SU-DHL-6 (cell line): ENCODE results near the gene SEMA5A.

Source experiments
- H2AFZ ChIP-seq: fragments of 200-600 bp; sonication (generic); 2 replicates; pipeline ENCODE4 v1.6.1; 2014; ENCODE audit warnings: low read depth, mild to moderate bottlenecking, moderate library complexity, mixed read lengths, antibody characterized with exemption, low read length; ENCODE audit not compliant: severe bottlenecking
- H3F3A ChIP-seq: fragments of 200-600 bp; shearing (Covaris generic); 2 replicates; pipeline ENCODE4 v1.6.0; 2016; ENCODE audit warnings: antibody characterized with exemption, mild to moderate bottlenecking; ENCODE audit not compliant: insufficient read depth
- H3K27ac ChIP-seq: fragments of 200-600 bp; sonication (generic); 2 replicates; pipeline ENCODE4 v1.5.1; 2016; ENCODE audit warnings: low read depth, mild to moderate bottlenecking, low read length, moderate library complexity, mixed read lengths
- H3K27me3 ChIP-seq: fragments of 200-600 bp; sonication (generic), shearing (Covaris generic); 2 replicates; pipeline ENCODE4 v1.6.0; 2014; ENCODE audit warnings: mild to moderate bottlenecking, low read length
- H3K36me3 ChIP-seq: fragments of 200-600 bp; sonication (generic); 2 replicates; pipeline ENCODE4 v1.6.1; 2014; ENCODE audit warnings: mild to moderate bottlenecking, low read length, mixed read lengths
- H3K4me2 ChIP-seq: fragments of 300-600, 200-600 bp; shearing (Covaris generic), sonication (generic); 2 replicates; pipeline ENCODE4 v1.6.0; 2014; ENCODE audit warnings: low read length, low read depth, mild to moderate bottlenecking; ENCODE audit not compliant: poor library complexity, severe bottlenecking
- H3K4me3 ChIP-seq: fragments of 200-600 bp; sonication (generic); 2 replicates; pipeline ENCODE4 v1.5.1; 2014; ENCODE audit warnings: antibody characterized with exemption, low read length, mild to moderate bottlenecking, mixed read lengths; ENCODE audit not compliant: insufficient read depth, poor library complexity, severe bottlenecking
- H3K79me2 ChIP-seq: fragments of 200-600 bp; sonication (generic); 2 replicates; pipeline ENCODE4 v1.6.1; 2014; ENCODE audit warnings: mild to moderate bottlenecking, low read length, moderate library complexity; ENCODE audit not compliant: insufficient read depth
- H3K9ac ChIP-seq: fragments of 200-600 bp; sonication (generic); 2 replicates; pipeline ENCODE4 v1.7.0; 2014; ENCODE audit warnings: mild to moderate bottlenecking, low read length
- H3K9me2 ChIP-seq: fragments of 200-600 bp; sonication (generic); replicated peaks from 2 replicates; pipeline ENCODE4 v1.6.1; 2014; ENCODE audit warnings: low read length; ENCODE audit not compliant: insufficient read depth
- H3K9me3 ChIP-seq: fragments of 200-600 bp; sonication (generic); 2 replicates; pipeline ENCODE4 v1.6.1; 2014; ENCODE audit warnings: low read length, mixed read lengths; ENCODE audit not compliant: insufficient read depth
- H4K20me1 ChIP-seq: fragments of 200-600 bp; sonication (generic); 2 replicates; pipeline ENCODE4 v1.6.1; 2014; ENCODE audit warnings: low read depth, mild to moderate bottlenecking, antibody characterized with exemption, low read length, moderate library complexity, mixed read lengths
- CTCF ChIP-seq: fragments of 200-600 bp; sonication (generic); IDR thresholded peaks from one replicate; pipeline ENCODE4 v1.5.1; 2017; ENCODE audit warnings: antibody characterized with exemption, mild to moderate bottlenecking, low read length, moderate library complexity; ENCODE audit not compliant: insufficient read depth, poor library complexity, severe bottlenecking
- EZH2phosphoT487 ChIP-seq: fragments of 200-600 bp; sonication (generic), shearing (Covaris generic); conservative IDR thresholded peaks from 2 replicates; pipeline ENCODE4 v1.6.1; 2018; ENCODE audit warnings: mild to moderate bottlenecking, antibody characterized with exemption, low read length, moderate library complexity, mixed read lengths

Gene SEMA5A

GRCh38 chr5:9222054-9222976 lies 323.6 kb downstream of the SEMA5A start:
- Histone ChIP-seq H3K79me2 (no peaks in the 10 kb centered on the region), H3F3A (no peaks in the 10 kb centered on the region), H3K27ac (no peak overlapping the region), H4K20me1 (no peaks in the 10 kb centered on the region), H3K9ac (no peak overlapping the region), H3K27me3 (no peaks in the 10 kb centered on the region), H3K9me3 (no peaks in the 10 kb centered on the region), H3K36me3 (no peaks in the 10 kb centered on the region), H3K4me2 (no peak overlapping the region), H3K9me2 (no peaks in the 10 kb centered on the region), H3K4me3 (no peak overlapping the region), H2AFZ (no peak overlapping the region)
- TF ChIP-seq CTCF, result no peak

GRCh38 chr5:9218358-9218757 lies 327.5 kb downstream of the SEMA5A start:
- Histone ChIP-seq H3K4me2 (no peak overlapping the region), H3K9me2 (no peaks in the 10 kb centered on the region), H3F3A (no peaks in the 10 kb centered on the region), H3K27me3 (no peaks in the 10 kb centered on the region), H3K36me3 (no peaks in the 10 kb centered on the region), H4K20me1 (no peaks in the 10 kb centered on the region), H3K79me2 (no peaks in the 10 kb centered on the region), H3K27ac (no peak overlapping the region), H2AFZ (no peak overlapping the region), H3K9ac (no peak overlapping the region), H3K9me3 (no peaks in the 10 kb centered on the region), H3K4me3 (no peak overlapping the region)
- TF ChIP-seq EZH2phosphoT487 (no peak), CTCF (no peak)

- H3F3A ChIP-seq, result no peaks in the 10 kb centered on the region
- no peaks in the 10 kb centered on the region for H3K9me2 ChIP-seq
- H3K79me2 ChIP-seq, result no peaks in the 10 kb centered on the region
- H3K36me3 ChIP-seq, result no peaks in the 10 kb centered on the region
- H3K4me2 ChIP-seq, result no peak overlapping the region
- no peak overlapping the region for H3K27ac ChIP-seq
- no peaks in the 10 kb centered on the region for H3K27me3 ChIP-seq
- no peaks in the 10 kb centered on the region for H4K20me1 ChIP-seq
- no peak for TF ChIP-seq CTCF
- TF ChIP-seq EZH2phosphoT487, result no peak
- H3K4me3 ChIP-seq, result no peak overlapping the region
- H3K9me3 ChIP-seq, result no peaks in the 10 kb centered on the region
- H3K9ac ChIP-seq, result no peak overlapping the region
- H2AFZ ChIP-seq, result no peak overlapping the region
Measured at GRCh38 chr5:9212605-9213004, 333.3 kb downstream of the SEMA5A start.
